Endothelial cell (in vitro differentiated cells): ENCODE results near the gene ALDH3B1. TPM values are rescaled to one million over a fixed set of nuclear protein-coding genes. Genes with fewer than 3 reads are reported as not detected.

Experiments used
- DNase-seq: peaks from one replicate; pipeline ENCODE4 v3.0.0; 2021; ENCODE audit warnings: low spot score
- H3K27ac Mint-ChIP-seq: one replicate; pipeline ENCODE4 v1.8.0; 2021; ENCODE audit warnings: mixed read lengths, inconsistent platforms; ENCODE audit not compliant: unreplicated experiment
- H3K27me3 Mint-ChIP-seq: one replicate; pipeline ENCODE4 v1.8.0; 2021; ENCODE audit warnings: mild to moderate bottlenecking, moderate library complexity, mixed read lengths, inconsistent platforms; ENCODE audit not compliant: unreplicated experiment
- H3K36me3 Mint-ChIP-seq: one replicate; pipeline ENCODE4 v1.8.0; 2021; ENCODE audit warnings: mild to moderate bottlenecking, low read depth, mixed read lengths, inconsistent platforms; ENCODE audit not compliant: unreplicated experiment
- H3K4me1 Mint-ChIP-seq: one replicate; pipeline ENCODE4 v1.8.0; 2021; ENCODE audit warnings: mild to moderate bottlenecking, mixed read lengths, inconsistent platforms; ENCODE audit not compliant: unreplicated experiment
- H3K4me3 Mint-ChIP-seq: one replicate; pipeline ENCODE4 v1.8.0; 2021; ENCODE audit warnings: mild to moderate bottlenecking, mixed read lengths, inconsistent platforms; ENCODE audit not compliant: unreplicated experiment
- H3K9me3 Mint-ChIP-seq: one replicate; pipeline ENCODE4 v1.8.0; 2021; ENCODE audit warnings: mixed read lengths, inconsistent platforms; ENCODE audit not compliant: unreplicated experiment
- total RNA-seq: library from RNA; stranded (reverse); fragmentation: NEBNext Ultra II Directional; extraction: Animal tissue kit (Norgen Biotek cat#: 25700); gene quantifications from one replicate; pipeline ENCODE4 v1.2.1, GENCODE V29; 2021; ENCODE audit not compliant: unreplicated experiment
- TF ChIP-seq, protein P1 (sequence below): fragments of 200-600 bp; sonication (generic); IDR thresholded peaks from one replicate; pipeline ENCODE4 v1.5.0; 2021; ENCODE audit warnings: antibody characterized with exemption; ENCODE audit not compliant: unreplicated experiment

Gene ALDH3B1
- total RNA-seq, 1 donor from 2014 or later, result not detected

DNA sequence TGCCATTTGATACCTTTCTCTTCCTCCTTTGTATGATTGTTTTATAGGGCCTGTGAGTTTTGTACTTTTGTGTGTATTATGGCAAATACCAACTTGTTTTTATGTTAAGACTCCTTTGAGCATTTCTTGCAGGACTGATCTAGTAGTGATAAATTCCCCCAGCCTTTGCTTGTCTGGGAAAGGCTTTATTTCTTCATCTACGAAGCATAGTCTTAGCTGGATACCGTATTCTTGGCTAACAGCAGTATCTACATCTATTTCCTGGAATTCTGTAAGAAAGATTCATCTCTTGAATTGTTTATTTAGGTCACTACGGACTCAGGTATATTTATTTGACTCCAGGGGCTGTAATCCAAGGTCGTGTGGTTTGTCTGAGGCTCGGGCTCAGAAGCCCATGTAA, 14.4 kb downstream of the ALDH3B1 start:
- Mint-ChIP-seq H3K27me3 (peaks cover 12% of the 10 kb centered on the region), H3K36me3 (peaks cover 4% of the 10 kb centered on the region), H3K4me3 (no peak overlapping the region), H3K27ac (no peak overlapping the region), H3K9me3 (no peaks in the 10 kb centered on the region), H3K4me1 (peaks cover 9% of the 10 kb centered on the region)
- TF ChIP-seq, protein P1, sequence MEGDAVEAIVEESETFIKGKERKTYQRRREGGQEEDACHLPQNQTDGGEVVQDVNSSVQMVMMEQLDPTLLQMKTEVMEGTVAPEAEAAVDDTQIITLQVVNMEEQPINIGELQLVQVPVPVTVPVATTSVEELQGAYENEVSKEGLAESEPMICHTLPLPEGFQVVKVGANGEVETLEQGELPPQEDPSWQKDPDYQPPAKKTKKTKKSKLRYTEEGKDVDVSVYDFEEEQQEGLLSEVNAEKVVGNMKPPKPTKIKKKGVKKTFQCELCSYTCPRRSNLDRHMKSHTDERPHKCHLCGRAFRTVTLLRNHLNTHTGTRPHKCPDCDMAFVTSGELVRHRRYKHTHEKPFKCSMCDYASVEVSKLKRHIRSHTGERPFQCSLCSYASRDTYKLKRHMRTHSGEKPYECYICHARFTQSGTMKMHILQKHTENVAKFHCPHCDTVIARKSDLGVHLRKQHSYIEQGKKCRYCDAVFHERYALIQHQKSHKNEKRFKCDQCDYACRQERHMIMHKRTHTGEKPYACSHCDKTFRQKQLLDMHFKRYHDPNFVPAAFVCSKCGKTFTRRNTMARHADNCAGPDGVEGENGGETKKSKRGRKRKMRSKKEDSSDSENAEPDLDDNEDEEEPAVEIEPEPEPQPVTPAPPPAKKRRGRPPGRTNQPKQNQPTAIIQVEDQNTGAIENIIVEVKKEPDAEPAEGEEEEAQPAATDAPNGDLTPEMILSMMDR, result peak; percentile 10
- DNase-seq, result no peak

DNA sequence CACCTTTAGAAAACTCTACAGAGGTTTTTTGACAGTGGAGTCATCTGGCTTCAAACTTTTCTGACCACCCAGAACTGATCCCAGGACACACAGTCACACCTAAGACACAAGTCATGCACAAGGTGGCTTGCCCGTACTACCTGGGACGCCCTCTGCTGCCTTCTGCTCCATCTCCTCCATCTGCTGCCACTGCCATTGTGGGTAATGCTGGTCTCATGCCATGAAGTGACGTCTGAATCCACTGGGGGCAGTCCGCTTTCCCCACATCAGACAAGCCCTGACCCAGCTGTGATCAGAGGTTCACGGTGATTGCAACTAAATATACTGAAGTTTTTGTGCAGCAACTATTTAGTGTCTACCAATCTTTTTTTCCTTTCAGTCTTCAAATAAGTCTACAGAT, 14.9 kb downstream of the ALDH3B1 start:
- H3K4me3 Mint-ChIP-seq, result peak overlapping the region; percentile 26
- H3K27ac Mint-ChIP-seq, result no peak overlapping the region
- H3K4me1 Mint-ChIP-seq, result peaks cover 11% of the 10 kb centered on the region
- H3K27me3 Mint-ChIP-seq, result peaks cover 10% of the 10 kb centered on the region
- H3K36me3 Mint-ChIP-seq, result peaks cover 4% of the 10 kb centered on the region
- TF ChIP-seq, protein P1, result peak; percentile 24
- H3K9me3 Mint-ChIP-seq, result no peaks in the 10 kb centered on the region
- DNase-seq, result no peak

DNA sequence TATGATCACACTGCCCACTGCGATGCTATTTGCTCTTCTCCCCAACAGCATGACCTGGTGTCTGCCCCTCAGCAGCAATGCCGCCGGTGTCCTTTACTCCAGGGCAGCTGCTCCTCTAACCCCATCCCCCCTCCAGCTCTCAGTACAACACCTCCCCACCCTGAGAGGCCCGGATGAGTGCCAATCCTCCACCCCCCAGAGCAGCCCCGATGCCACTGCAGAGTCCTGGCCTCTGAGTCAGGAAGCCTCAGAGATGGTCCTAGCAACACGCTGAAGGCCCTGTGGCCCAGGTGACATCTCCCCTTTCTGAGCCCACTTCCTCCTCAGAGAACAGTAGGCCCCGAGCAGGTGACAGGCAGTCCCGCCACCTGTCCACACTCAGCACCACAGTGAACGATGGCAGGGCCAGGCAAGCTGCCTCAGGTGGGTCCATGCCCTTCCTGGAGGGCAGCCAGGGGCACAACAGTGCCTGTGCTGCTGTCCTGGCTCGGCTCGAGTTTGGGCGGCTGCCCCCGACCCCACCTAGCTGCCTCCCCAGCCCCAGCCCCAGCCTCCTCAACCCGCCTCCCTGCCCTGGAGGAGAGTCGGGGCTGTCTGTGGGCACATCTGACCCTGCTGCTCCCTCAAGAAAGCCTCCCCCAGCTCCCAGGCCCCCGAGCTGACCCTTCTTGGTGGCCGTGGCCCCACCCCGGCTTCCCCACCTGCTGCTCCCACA, 16.4 kb downstream of the ALDH3B1 start:
- H3K9me3 Mint-ChIP-seq, result no peaks in the 10 kb centered on the region
- no peak overlapping the region for H3K4me3 Mint-ChIP-seq
- TF ChIP-seq, protein P1, result no peak
- H3K4me1 Mint-ChIP-seq, result peaks cover 17% of the 10 kb centered on the region
- peaks cover 12% of the 10 kb centered on the region for H3K27me3 Mint-ChIP-seq
- peak overlapping the region; percentile 42 for H3K27ac Mint-ChIP-seq
- peaks cover 4% of the 10 kb centered on the region for H3K36me3 Mint-ChIP-seq
- no peak for DNase-seq

DNA sequence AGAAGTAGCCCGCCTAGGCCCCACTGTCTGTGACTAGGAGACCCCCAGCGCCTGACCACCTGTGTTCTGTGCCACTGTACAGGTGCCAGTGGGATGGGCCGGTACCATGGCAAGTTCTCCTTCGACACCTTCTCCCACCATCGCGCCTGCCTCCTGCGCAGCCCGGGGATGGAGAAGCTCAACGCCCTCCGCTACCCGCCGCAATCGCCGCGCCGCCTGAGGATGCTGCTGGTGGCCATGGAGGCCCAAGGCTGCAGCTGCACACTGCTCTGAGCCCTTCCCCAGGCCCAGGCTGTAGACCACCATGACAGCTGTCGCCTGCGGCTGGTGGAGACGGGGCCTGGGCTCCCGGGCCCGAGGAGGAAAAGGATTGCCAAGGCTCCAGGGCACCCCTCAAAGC, 17.5 kb downstream of the ALDH3B1 start:
- Mint-ChIP-seq H3K27me3 (peaks cover 16% of the 10 kb centered on the region), H3K27ac (no peak overlapping the region), H3K36me3 (peaks cover 4% of the 10 kb centered on the region), H3K4me3 (no peak overlapping the region), H3K4me1 (peaks cover 19% of the 10 kb centered on the region), H3K9me3 (no peaks in the 10 kb centered on the region)
- no peak for DNase-seq
- TF ChIP-seq, protein P1, result no peak

DNA sequence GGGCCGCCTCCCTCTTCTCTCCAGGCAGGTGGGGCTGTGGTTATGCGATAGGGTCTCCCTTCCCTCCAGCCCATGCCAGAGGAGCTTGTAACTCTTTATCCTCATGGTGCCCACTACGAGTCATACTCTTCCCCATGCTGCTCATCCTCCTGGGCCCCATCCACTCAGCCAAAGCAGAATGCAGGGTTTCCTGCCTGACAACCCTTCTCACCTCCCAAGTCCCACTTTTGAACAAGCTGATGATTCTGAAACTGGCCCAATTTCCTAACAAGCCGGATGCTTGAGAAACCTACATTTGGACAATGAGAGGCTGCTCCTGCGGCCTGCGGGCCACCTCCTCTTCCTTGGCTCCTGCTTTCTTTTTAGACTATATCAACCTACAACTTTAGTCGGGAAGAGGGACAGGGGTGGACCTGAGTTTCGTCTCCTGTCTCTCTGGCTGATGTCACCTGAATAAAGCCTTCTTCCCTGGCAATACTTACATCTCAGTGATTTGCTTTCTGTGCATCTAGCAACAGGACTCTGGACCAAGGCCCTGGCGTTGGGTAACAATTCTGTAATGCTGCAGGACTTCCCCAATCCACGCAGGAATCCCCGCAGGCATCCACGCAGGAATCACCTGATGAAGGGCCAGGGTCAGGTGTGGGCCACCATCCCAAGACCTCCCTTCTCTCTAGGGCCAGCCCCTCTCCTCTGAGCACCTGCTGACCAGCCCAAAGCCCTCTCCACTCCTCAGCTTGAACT, 18.8 kb downstream of the ALDH3B1 start:
- no peaks in the 10 kb centered on the region for H3K9me3 Mint-ChIP-seq
- TF ChIP-seq, protein P1, result no peak
- peaks cover 4% of the 10 kb centered on the region for H3K36me3 Mint-ChIP-seq
- H3K27me3 Mint-ChIP-seq, result peaks cover 16% of the 10 kb centered on the region
- DNase-seq, result no peak
- H3K4me1 Mint-ChIP-seq, result peaks cover 19% of the 10 kb centered on the region
- peak overlapping the region; percentile 98 for H3K4me3 Mint-ChIP-seq
- H3K27ac Mint-ChIP-seq, result peak overlapping the region; percentile 74
